Neural progenitor cell (in vitro differentiated cells): ENCODE data around the gene MPPED1. TPM values are rescaled to one million over a fixed set of nuclear protein-coding genes. Genes with fewer than 3 reads are reported as not detected.

ENCODE experiments used
- DNase-seq: peaks from one replicate; pipeline ENCODE4 v3.0.0-alpha.2; 2016; ENCODE audit warnings: low spot score
- H2AFZ ChIP-seq: fragments of 200-600 bp; sonication (generic); replicated peaks from 2 replicates; pipeline ENCODE4 v1.6.1; 2016; ENCODE audit warnings: antibody characterized with exemption
- H3F3A ChIP-seq: fragments of 200-600 bp; sonication (generic); 2 replicates; pipeline ENCODE4 v1.6.1; 2016; ENCODE audit warnings: antibody characterized with exemption, low read depth
- H3K27ac ChIP-seq: fragments of 200-600 bp; sonication (generic); 2 replicates; pipeline ENCODE4 v1.5.1; 2016; ENCODE audit warnings: mild to moderate bottlenecking
- H3K27me3 ChIP-seq: fragments of 200-600 bp; sonication (generic); 2 replicates; pipeline ENCODE4 v1.6.1; 2016; ENCODE audit warnings: mild to moderate bottlenecking, moderate library complexity
- H3K36me3 ChIP-seq: fragments of 200-600 bp; sonication (generic); 2 replicates; pipeline ENCODE4 v1.5.1; 2016
- H3K4me1 ChIP-seq: fragments of 200-600 bp; sonication (generic); 2 replicates; pipeline ENCODE4 v1.6.1; 2016; ENCODE audit warnings: mixed run types
- H3K4me2 ChIP-seq: fragments of 200-600 bp; sonication (generic); 2 replicates; pipeline ENCODE4 v1.6.1; 2016
- H3K4me3 ChIP-seq: fragments of 200-600 bp; sonication (generic); 2 replicates; pipeline ENCODE4 v1.5.1; 2016
- H3K79me2 ChIP-seq: fragments of 200-600 bp; sonication (generic); 2 replicates; pipeline ENCODE4 v1.6.1; 2016; ENCODE audit warnings: low read depth
- H3K9ac ChIP-seq: fragments of 200-600 bp; sonication (generic); 2 replicates; pipeline ENCODE4 v1.6.1; 2016
- H3K9me3 ChIP-seq: fragments of 200-600 bp; sonication (generic); 2 replicates; pipeline ENCODE4 v1.5.1; 2016; ENCODE audit warnings: low read depth
- H4K20me1 ChIP-seq: fragments of 200-600 bp; sonication (generic); 2 replicates; pipeline ENCODE4 v1.6.1; 2016; ENCODE audit warnings: low read depth
- H3K27ac Mint-ChIP-seq: 3 replicates; pipeline ENCODE4 v1.8.0; 2021; ENCODE audit warnings: mixed read lengths
- H3K27me3 Mint-ChIP-seq: 2 replicates; pipeline ENCODE4 v1.8.0; 2022; ENCODE audit warnings: low read depth, mild to moderate bottlenecking, inconsistent platforms, moderate library complexity, mixed read lengths; ENCODE audit not compliant: insufficient read depth
- H3K36me3 Mint-ChIP-seq: 3 replicates; pipeline ENCODE4 v1.8.0; 2021; ENCODE audit warnings: mixed read lengths
- H3K4me1 Mint-ChIP-seq: 3 replicates; pipeline ENCODE4 v1.8.0; 2021; ENCODE audit warnings: mixed read lengths
- H3K4me3 Mint-ChIP-seq: 3 replicates; pipeline ENCODE4 v1.8.0; 2021; ENCODE audit warnings: mild to moderate bottlenecking, moderate library complexity, mixed read lengths
- H3K9me3 Mint-ChIP-seq: 3 replicates; pipeline ENCODE4 v1.8.0; 2020; ENCODE audit warnings: mixed read lengths
- CTCF ChIP-seq: fragments of 200-600 bp; sonication (generic); IDR thresholded peaks from 2 replicates; pipeline ENCODE4 v1.5.1; 2017; ENCODE audit warnings: antibody characterized with exemption, mild to moderate bottlenecking
- EZH2 ChIP-seq: fragments of 200-600 bp; sonication (generic); IDR thresholded peaks from 2 replicates; pipeline ENCODE4 v1.6.1; 2017; ENCODE audit warnings: antibody characterized with exemption, mild to moderate bottlenecking, moderate library complexity
- EZH2phosphoT487 ChIP-seq: fragments of 200-600 bp; sonication (generic); IDR thresholded peaks from 2 replicates; pipeline ENCODE4 v1.6.1; 2017; ENCODE audit warnings: antibody characterized with exemption
- total RNA-seq: library from RNA; depleted of rRNA; stranded (reverse); fragments of >200 nt; gene quantifications from 2 replicates; pipeline ENCODE4 v1.2.3, GENCODE V29; 2015; ENCODE audit warnings: low replicate concordance

Gene MPPED1
- total RNA-seq, 1 donor from 2014 or later = 2.0 TPM

GRCh38 chr22:43477966-43478365 lies 66.2 kb downstream of the MPPED1 start:
- H3K27me3 Mint-ChIP-seq = peaks cover 4% of the 10 kb centered on the region
- Histone ChIP-seq H4K20me1 (no peaks in the 10 kb centered on the region), H3K36me3 (no peaks in the 10 kb centered on the region), H3K4me3 (no peak overlapping the region), H3K4me1 (peaks cover 8% of the 10 kb centered on the region), H3K27ac (no peak overlapping the region), H2AFZ (no peak overlapping the region), H3K9me3 (no peaks in the 10 kb centered on the region), H3K9ac (no peak overlapping the region), H3F3A (no peaks in the 10 kb centered on the region), H3K79me2 (no peaks in the 10 kb centered on the region), H3K4me2 (no peak overlapping the region), H3K27me3 (no peaks in the 10 kb centered on the region)
- no peaks in the 10 kb centered on the region for H3K9me3 Mint-ChIP-seq
- no peak for DNase-seq
- H3K4me1 Mint-ChIP-seq = peaks cover 24% of the 10 kb centered on the region
- TF ChIP-seq EZH2phosphoT487 (no peak), CTCF (no peak), EZH2 (no peak)
- H3K4me3 Mint-ChIP-seq = no peak overlapping the region
- H3K36me3 Mint-ChIP-seq = no peaks in the 10 kb centered on the region
- H3K27ac Mint-ChIP-seq = peak overlapping the region; percentile 42

- no peak overlapping the region for H3K4me2 ChIP-seq
- no peak overlapping the region for H3K27ac ChIP-seq
- no peak overlapping the region for H3K4me3 Mint-ChIP-seq
These were observed 66.9 kb downstream of the MPPED1 start for GRCh38 chr22:43478621-43479300.

GRCh38 chr22:43479301-43479950 lies 67.6 kb downstream of the MPPED1 start:
- no peaks in the 10 kb centered on the region for H3K36me3 Mint-ChIP-seq
- H3K4me1 ChIP-seq = peaks cover 8% of the 10 kb centered on the region
- no peaks in the 10 kb centered on the region for H3K79me2 ChIP-seq
- H3K27ac ChIP-seq = no peak overlapping the region
- no peaks in the 10 kb centered on the region for H3K27me3 ChIP-seq
- H3K4me3 Mint-ChIP-seq = no peak overlapping the region
- H3K27me3 Mint-ChIP-seq = no peaks in the 10 kb centered on the region
- H3K4me2 ChIP-seq = no peak overlapping the region
- no peak for DNase-seq
- H3K27ac Mint-ChIP-seq = no peak overlapping the region
- TF ChIP-seq CTCF = no peak
- TF ChIP-seq EZH2phosphoT487 = no peak
- no peak for TF ChIP-seq EZH2
- no peak overlapping the region for H3K4me3 ChIP-seq
- H3F3A ChIP-seq = no peaks in the 10 kb centered on the region
- no peaks in the 10 kb centered on the region for H3K9me3 Mint-ChIP-seq
- H3K9ac ChIP-seq = no peak overlapping the region
- no peak overlapping the region for H2AFZ ChIP-seq
- H3K9me3 ChIP-seq = no peaks in the 10 kb centered on the region
- H4K20me1 ChIP-seq = no peaks in the 10 kb centered on the region
- H3K4me1 Mint-ChIP-seq = peaks cover 15% of the 10 kb centered on the region
- H3K36me3 ChIP-seq = no peaks in the 10 kb centered on the region

More at GRCh38 chr22:43478621-43479300, 66.9 kb downstream of the MPPED1 start:
- Histone ChIP-seq H3K36me3 (no peaks in the 10 kb centered on the region), H4K20me1 (no peaks in the 10 kb centered on the region), H3K9ac (no peak overlapping the region), H3F3A (no peaks in the 10 kb centered on the region), H2AFZ (no peak overlapping the region), H3K4me3 (no peak overlapping the region), H3K4me1 (peaks cover 8% of the 10 kb centered on the region), H3K27me3 (no peaks in the 10 kb centered on the region), H3K79me2 (no peaks in the 10 kb centered on the region), H3K9me3 (no peaks in the 10 kb centered on the region)
- H3K36me3 Mint-ChIP-seq = no peaks in the 10 kb centered on the region
- H3K4me1 Mint-ChIP-seq = peaks cover 22% of the 10 kb centered on the region
- no peaks in the 10 kb centered on the region for H3K9me3 Mint-ChIP-seq
- TF ChIP-seq EZH2phosphoT487 (no peak), CTCF (no peak), EZH2 (no peak)
- no peak for DNase-seq
- H3K27ac Mint-ChIP-seq = peak overlapping the region; percentile 42
- H3K27me3 Mint-ChIP-seq = peaks cover 3% of the 10 kb centered on the region
